NOMO-1 treated with dmso at 0.1 percent for 144 hours (cell line): Measurements from ENCODE around the gene CCDC169.
"Not testable (repeated sequence)": the region's sequence is repeated elsewhere in the genome, so short reads cannot be mapped to it uniquely, and the experiment has no call there.

ENCODE experiments used
- DNase-seq: peaks from one replicate; lab custom pipeline; 2025; ENCODE audit not compliant: unreplicated experiment; lab: John Stamatoyannopoulos, UW

The CCDC169 gene

DNA sequence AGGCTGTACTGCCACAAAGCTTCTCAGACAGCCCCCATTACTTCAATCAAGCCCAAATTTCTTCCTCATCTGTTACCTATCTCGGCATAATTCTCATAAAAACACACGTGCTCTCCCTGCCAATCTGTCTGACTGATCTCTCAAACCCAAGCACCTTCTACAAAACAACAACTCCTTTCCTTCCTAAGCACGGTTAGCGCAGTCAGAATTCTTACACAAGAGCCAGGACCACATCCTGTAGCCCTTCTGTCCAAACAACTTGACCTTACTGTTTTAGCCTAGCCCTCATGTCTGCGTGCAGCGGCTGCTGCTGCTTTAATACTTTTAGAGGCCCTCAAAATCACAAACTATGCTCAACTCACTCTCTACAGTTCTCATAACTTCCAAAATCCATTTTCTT is 22.2 kb upstream of the CCDC169 start:
- not testable (repeated sequence) for DNase-seq

DNA sequence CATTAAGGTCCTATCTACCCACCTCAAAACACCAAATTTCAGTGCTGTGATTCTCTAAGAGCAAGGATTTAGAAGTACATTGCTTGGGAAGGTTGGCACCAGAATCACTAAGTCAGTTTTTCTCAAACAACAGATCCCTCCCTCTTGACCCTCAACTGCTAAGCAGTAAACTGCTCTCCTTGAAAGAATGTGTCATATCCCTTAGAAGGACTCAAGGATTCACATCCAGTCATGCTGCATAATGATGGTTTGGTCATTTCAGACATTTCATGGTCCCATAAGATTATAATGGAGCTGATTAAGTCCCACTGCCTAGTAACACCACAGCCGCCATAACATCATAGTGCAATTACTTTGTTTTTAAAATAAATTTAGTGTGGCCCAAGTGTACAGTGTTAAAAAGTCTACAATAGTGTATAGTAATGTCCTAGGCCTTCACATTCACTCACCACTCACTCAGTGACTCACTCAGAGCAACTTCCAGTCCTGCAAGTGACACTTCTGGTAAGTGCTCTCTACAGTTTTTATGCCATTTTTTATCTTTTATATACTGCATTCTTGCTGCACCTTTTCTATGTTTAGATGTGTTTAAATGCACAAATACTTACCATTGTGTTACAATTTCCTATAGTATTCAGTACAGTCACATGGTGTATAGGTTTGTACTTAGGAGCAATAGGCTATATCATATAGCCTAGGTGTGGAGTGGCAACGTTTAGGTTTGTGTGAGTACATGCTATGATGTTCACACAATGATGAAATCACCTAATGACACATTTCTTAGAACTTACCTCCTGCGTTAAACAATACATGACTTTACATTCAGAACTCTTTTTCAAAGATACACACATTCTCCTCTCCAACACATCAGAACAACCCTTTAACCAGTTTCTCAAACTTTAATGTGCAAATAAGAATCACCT is 15.7 kb upstream of the CCDC169 start:
- no peak for DNase-seq

DNA sequence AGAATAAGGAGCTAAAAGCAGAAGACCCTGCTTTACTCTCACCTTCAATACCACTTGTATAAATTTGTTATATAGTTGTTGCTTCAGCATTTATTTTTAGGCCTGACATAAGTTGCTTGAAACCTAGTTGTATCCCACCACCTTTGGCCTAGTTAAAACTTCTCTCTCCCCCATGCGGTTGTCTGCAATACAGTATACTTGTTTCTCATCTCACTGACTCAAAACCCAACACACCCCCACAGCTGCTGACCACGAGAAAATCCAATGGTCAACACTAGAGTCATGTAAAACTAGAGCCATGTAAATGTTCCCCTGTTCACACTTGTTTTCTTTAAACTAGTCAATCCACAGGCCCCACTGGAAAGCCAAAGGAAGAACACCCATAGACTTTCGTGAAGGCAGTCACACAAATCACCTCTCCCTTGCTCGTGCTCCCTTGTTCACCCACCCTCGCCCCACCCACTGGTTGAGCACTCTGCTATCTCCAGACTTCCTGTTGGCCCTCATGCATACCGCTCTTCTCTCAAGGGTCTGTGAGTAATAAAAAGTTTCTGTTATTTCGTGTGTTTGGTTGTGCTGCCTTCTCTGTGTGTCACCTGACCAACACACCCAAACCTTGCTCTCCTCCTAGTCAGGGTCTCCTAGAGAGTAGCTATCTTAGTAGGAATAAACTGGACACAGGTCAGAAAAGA is 12.9 kb upstream of the CCDC169 start:
- DNase-seq: no peak

DNA sequence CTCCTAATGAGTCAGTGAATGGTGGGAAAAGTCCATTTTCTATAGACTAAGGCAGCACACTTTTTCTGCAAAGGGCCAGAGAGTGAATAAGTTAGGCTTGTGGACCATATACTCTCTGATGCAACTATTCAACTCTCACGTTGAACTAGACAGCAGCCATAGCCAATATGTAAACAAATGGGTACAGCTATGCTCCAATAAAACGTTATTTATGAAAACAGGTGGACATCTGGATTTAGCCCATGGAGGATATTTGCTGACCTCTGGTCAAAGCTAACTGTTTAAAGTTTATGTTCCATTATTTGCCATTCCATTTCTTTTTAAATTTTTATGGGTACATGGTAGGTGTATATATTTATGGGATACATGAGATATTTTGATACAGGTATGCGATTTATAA is 4.7 kb upstream of the CCDC169 start:
- no peak for DNase-seq

DNA sequence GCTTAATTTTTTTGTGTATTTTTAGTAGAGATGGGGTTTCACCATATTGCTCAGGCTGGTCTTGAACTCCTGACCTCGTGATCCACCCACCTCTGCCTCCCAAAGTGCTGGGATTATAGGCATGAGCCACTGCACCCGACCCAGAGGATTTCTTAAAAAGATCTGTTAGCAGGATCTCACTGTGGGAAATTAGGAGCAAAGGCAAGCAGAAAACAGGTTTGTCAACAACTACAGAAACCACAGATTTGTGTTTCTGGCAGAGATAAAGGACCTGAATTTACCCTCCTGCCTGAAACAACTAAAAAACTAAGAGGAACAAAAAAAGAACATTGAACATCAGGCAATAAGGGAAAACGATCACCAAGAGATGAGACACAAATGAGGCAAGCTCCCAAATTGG is 1.9 kb upstream of the CCDC169 start:
- DNase-seq: not testable (repeated sequence)

DNA sequence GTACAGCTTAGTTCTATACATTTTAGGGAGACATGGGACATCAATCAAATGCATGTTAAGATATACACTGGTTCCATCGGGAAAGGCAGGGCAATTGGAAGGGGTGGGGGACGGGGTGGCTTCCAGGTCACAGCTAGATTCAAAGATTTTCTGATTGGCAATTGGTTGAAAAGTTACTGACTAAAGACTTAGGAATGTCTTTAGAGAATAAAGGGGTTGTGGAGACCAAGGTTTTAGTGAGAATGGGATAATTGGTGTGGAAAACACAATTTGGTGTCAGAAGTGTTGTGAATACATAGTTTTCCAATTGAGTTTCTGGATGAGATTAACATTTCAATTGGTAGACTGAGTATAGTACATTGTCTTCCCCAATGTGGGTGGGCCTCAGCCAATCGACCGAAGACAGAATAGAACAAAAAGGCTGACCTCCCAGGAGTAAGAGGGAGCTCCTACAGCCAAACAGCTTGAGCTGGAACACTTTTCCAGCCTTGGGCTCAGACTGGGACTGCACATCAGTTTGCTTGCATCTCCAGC is 988 bp upstream of the CCDC169 start:
- DNase-seq: no peak

DNA sequence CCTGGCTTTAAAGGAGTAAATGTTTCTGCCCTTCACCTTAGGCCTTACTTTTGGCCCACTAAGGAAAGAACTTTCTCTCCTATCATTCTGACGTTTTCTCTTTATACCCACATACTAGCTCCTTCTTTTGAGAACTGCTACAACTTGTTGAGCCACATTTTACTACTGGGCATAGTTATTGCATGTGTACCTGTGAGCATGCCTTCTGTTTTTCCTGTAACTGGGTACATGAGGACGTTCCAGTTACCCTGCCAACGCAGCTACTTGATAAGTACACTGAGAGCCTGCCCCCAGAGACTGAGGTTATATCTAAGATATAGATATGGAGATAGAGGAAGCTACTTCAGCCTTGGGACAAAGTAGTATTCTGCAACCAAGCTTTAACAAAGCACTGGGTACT is 3.5 kb downstream of the CCDC169 start:
- DNase-seq: no peak

DNA sequence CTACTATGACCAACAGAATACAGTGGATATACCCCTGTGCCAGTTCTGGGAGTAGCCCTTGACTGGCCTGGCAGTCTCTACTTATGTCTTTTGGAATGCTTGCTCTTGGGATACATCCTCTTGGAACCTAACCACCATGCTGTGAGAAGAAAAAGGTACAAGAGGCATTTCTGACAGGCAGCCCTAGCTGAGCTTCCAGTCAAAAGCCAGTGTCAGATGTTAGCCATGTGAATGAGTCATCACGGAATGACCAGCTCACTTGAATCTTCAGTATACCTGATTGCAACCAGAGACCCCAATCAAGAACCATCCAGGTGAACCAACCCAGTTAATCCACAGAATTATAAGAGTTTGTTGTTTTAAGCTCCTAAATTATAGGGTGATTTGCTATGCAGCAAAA is 4.1 kb downstream of the CCDC169 start:
- no peak for DNase-seq

DNA sequence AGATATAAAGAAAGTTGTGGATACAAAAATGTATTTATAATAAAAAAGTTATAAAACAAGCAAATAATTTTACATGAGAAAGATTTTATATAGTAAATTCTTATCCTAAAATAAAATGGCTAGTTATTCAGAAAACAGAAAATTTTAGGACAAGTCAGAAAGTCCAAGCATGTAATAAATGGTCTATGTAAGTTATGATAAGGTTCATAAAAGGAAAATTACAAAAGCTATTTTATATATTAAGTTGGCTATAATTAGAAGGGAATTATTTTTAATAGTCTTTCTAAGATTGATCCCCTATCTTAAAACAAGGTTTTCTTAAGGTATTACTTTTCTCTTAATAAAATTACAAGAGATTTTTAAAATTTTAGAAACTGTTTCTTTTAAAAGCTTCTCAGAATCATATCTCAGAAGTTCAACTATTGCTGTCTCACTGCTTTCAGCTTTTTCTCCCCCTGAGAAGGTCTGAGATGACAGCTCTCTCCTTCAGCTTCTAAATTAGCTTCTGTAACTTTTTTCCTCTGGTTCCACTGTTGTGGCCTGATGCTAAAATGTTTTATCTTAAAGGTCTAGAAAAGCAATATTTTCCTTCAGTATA is 8.7 kb downstream of the CCDC169 start:
- no peak for DNase-seq

DNA sequence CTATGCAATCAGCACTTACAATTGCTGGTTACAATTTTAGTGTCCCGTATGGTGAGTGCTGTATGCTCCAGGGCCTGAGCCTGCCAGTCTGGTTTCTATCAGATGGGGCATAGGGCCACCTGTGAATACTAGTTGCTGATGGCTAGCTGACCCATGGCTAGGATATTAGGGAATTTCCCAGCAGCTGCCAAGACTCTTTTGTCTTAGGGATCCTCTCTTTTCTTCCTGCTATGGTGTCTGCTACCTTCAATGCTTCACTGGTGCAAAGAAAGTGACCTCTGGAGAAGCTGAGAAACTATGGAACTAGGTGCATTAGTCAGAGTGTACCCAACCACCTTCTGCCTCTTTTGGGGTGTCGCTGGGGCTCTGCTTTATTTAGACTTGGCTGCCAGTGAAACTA is 11.6 kb downstream of the CCDC169 start:
- DNase-seq: no peak

DNA sequence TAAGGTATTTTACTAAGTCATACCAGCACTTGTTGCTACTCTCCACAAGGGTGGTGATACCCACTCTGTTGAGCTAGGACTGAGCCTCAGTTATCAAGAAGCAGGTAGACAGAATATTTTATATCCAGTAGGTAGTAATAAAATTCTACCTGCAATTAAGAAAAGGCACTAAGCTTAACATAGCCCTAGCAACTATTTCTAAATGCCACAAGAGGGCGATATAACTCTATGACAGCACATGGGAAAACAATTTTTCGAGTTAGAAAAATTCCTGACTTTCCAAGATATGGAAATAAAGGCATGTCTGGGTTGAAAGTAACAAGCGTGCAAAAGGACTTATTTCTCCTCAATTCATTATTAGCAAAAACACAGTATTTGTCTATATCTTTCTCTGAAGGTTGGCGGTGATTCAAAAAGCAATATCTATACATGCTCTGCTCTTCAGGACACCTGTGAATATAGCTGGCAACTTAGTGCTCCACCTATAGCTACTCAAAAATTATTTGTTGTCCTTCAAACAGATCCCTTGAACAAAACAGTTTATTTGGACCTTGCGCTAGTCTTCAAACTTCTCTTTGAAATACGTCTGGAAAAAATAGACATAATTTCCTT is 14.7 kb downstream of the CCDC169 start:
- no peak for DNase-seq

DNA sequence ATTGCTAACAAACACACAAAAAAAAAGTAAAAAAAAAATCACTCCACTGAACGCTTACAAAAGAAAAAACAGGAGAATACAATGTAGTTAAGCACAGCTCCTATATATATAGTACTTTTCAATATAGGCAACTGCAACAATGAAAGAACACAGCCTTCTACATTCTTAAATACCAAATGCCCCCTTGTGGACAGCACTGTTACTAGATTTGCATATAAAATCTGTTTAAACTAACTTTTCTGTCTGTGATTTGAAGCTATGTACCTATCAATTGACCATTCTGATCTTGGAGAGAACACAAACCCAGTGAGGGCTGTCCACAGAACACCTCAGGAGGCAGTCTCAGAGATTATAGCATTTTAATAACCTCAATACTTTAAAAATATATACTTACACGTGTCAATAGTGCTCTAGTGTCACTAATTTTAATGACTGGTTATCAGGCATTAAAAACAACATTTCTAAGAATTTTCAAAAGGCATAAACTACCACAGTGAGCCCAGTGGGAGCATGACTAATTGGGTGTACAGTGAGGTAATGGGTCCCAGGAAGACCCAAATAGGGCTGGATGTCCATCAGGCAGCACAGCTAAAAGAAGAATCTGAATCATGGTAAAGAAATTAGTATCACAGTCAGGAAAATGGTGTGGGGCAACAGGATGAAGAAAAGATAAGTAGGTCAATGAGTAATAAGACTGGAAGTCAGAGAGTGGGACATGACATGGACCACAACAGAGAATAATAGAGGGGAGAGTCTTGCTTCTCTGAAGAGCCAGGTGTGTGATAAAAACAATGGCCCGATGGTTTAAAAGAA is 22.2 kb downstream of the CCDC169 start:
- DNase-seq: no peak

DNA sequence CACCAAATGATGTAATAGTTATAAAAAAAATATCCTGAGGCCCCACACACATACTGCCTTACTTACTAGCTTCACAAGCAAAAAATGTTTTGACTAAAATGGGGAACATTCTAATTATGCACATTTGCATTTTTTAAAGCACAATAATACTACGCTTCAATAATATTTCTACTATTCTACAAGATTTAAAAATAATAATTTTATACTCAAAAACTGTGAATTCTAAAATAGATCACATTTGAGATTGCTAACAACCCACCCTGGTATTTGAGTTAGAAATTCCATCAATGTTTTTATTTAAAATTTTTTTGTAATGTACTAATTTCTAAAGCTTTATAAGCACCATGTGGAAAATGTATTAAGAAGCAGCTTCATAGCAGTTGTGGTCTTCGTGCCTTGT is 24.2 kb downstream of the CCDC169 start:
- DNase-seq: no peak

DNA sequence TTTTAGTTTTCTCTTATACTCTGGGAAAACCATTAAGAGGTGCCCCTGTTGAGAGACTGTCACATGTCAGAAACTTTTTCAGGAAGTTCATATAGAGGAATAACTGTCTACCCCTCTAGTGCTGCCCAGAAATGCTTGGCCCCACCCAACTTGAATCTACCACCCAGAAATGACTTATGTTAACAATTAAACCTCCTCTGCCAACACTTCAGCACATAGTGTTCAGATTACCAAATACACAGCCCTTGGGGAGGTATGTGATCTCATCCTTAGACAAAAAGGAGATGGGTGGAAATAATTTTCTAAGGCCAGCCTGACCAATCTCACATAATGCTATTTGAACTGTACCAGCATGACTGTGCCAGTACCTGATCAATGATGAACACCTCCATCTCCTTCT is 35.6 kb downstream of the CCDC169 start:
- DNase-seq: no peak

DNA sequence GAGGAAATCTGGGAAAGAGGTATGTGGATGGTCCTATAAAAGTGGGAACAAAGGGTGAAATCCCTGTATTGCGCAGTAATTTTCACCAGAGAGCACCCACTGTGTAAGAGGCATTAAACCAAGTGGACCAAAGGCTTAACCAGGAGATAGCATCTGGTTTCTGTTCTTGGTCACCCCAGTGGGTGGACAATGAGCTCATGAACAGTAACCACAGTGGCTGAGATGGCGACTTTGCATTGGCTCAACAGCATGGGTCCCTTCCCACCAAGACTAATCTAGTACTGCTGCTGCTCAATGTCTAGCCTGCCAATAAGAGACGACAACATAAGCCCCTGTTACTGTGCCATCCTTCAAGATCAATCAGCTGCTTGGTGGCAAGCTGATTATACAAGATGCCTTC is 36.6 kb downstream of the CCDC169 start:
- no peak for DNase-seq

DNA sequence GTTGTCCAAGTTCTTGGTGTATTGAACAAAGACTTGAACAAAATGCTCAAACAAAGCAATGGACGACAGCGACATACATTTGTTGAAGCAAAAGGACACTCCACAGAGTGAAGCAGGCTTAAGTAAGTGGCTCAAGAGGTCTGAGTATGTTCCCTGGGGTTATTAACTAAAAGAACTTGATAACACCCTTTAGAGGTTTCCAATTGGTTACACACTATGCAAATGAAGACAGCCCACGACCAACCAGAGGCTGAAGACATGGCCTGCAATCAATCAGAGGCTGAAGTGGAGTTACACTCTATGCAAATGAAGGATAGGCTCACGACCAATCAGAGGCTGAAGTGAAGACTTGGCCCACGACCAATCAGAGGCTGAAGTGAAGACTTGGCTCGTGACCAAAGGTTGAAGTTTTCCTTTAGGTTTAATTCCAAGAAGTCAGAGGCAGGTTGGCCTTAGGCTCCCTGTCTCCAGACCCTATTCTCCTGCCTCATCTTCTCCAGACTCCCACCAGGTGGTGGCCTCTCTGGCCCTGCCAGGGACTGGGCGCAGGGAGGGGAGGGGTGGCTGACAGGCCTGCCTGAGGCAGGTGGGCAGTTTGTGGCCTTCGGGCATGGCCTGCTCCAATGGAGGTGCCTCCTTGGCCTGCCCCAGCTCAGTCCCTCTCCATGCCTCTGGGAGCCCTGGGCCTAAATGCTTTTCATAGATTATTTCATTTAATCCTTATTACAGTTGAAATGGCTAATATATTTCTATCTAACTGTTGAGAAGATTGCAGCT is 38.1 kb downstream of the CCDC169 start:
- DNase-seq: no peak

DNA sequence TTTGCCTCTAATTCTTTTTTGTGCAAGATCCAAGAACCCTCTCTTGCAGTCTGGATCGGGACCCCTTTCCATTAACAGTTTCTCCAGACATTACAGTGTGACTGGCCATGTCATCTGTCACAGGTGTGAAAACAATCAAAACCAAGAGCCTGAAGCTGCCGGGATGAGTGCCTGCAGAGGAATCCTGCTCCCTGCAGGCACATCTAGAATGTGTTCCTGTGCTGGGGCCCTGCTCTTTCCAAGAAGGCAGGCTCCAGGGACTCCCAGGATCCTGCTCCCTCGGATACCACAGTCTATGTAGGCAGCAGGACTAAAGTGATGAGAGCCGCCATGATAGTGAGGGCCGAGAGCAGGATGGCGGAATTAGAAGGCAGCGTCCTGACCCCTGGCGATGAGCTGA is 38.8 kb downstream of the CCDC169 start:
- no peak for DNase-seq

DNA sequence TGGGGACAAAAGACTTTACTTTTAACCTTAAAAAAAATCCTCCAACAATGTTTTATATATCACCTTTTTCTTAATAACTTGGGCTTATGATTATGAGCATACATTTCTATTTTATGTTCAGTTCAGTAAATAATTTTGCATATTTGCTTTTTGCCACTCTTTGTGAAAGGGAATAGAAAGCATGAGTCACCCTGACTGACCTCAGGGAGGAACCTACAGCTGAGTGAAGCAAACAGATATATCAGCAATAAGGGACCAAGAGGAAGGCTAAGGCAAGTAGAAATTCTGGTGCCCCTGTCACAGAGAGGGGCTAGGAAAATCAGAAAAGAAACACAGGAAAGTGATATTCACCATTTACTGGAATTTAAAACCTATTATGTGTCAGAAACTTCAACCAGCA is 46.1 kb downstream of the CCDC169 start:
- DNase-seq: no peak

DNA sequence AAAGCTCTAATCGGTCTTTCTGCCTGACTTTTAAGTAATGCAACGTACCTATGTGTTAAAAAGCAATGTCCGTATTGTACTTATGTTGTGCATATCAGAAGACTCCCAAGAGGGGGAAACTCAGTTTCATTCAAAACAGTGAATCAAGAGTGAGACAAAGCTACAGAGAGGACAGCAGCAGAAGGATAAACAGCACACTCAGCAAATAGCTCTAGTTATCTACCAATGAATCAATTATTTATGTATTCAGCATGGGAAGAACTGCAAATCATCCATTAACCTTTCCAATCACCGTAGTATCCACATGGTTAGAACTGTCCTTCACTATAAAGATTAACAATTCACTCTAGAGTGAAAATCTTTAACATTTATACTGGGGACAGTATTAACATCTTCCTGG is 46.6 kb downstream of the CCDC169 start:
- no peak for DNase-seq

DNA sequence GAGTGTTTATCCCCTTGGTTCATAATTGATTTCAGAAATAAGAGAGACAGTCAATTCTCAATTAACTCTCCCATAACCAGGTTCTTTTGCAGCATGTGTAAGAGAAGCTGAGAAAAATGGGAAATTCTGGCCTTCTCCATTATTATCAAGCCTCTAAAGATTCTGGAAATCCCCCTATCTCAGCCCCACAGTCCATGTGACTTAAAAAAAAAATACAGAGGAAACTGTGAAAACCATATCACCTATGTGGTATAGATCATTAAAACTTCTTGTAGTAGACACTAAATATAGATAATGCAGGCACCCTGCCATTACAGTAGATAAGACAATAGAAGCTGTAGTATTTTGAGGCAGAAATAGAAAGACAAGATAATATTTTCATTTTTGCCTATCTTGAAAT is 48.9 kb downstream of the CCDC169 start:
- DNase-seq: no peak
